BLaER1 (cell line): ENCODE results near the gene IFI44L.

Source experiments
- H3K27ac ChIP-seq: shearing (Covaris generic); formaldehyde crosslinking; 2 replicates; pipeline ENCODE4 v1.8.1; 2022
- H3K27me3 ChIP-seq: shearing (Covaris generic); formaldehyde crosslinking; 2 replicates; pipeline ENCODE4 v1.8.1; 2022
- H3K36me3 ChIP-seq: shearing (Covaris generic); formaldehyde crosslinking; 2 replicates; pipeline ENCODE4 v1.8.1; 2022
- H3K4me1 ChIP-seq: shearing (Covaris generic); formaldehyde crosslinking; 2 replicates; pipeline ENCODE4 v1.8.1; 2022
- H3K4me2 ChIP-seq: shearing (Covaris generic); formaldehyde crosslinking; 2 replicates; pipeline ENCODE4 v1.8.1; 2022
- H3K4me3 ChIP-seq: shearing (Covaris generic); formaldehyde crosslinking; 2 replicates; pipeline ENCODE4 v1.8.1; 2022
- H3K9ac ChIP-seq: shearing (Covaris generic); formaldehyde crosslinking; 2 replicates; pipeline ENCODE4 v1.8.1; 2022
- H3K9me3 ChIP-seq: shearing (Covaris generic); formaldehyde crosslinking; 2 replicates; pipeline ENCODE4 v1.8.1; 2022
- H4K20me1 ChIP-seq: shearing (Covaris generic); formaldehyde crosslinking; 2 replicates; pipeline ENCODE4 v1.8.1; 2022
- Cebpa-rat ChIP-seq: shearing (Covaris generic); IDR thresholded peaks from 2 replicates; pipeline ENCODE4 v1.8.1; 2022

Gene IFI44L

GRCh38 chr1:78663923-78664322 is 43.7 kb downstream of the IFI44L start:
- no peak for TF ChIP-seq Cebpa-rat
- no peaks in the 10 kb centered on the region for H3K36me3 ChIP-seq
- H4K20me1 ChIP-seq: no peaks in the 10 kb centered on the region
- no peak overlapping the region for H3K27ac ChIP-seq
- H3K9ac ChIP-seq: no peak overlapping the region
- H3K27me3 ChIP-seq: no peaks in the 10 kb centered on the region
- no peaks in the 10 kb centered on the region for H3K4me1 ChIP-seq
- H3K9me3 ChIP-seq: no peaks in the 10 kb centered on the region
- no peak overlapping the region for H3K4me2 ChIP-seq
- H3K4me3 ChIP-seq: no peak overlapping the region

GRCh38 chr1:78664763-78665162 is 44.5 kb downstream of the IFI44L start:
- H3K36me3 ChIP-seq: no peaks in the 10 kb centered on the region
- H3K9me3 ChIP-seq: no peaks in the 10 kb centered on the region
- no peak overlapping the region for H3K9ac ChIP-seq
- TF ChIP-seq Cebpa-rat: no peak
- no peaks in the 10 kb centered on the region for H4K20me1 ChIP-seq
- H3K4me3 ChIP-seq: no peak overlapping the region
- H3K27ac ChIP-seq: no peak overlapping the region
- no peaks in the 10 kb centered on the region for H3K27me3 ChIP-seq
- H3K4me2 ChIP-seq: no peak overlapping the region
- no peaks in the 10 kb centered on the region for H3K4me1 ChIP-seq

GRCh38 chr1:78665809-78666208 is 45.6 kb downstream of the IFI44L start:
- no peaks in the 10 kb centered on the region for H3K36me3 ChIP-seq
- H3K4me1 ChIP-seq: no peaks in the 10 kb centered on the region
- no peak overlapping the region for H3K9ac ChIP-seq
- H3K27ac ChIP-seq: no peak overlapping the region
- H3K9me3 ChIP-seq: no peaks in the 10 kb centered on the region
- H3K4me3 ChIP-seq: no peak overlapping the region
- no peaks in the 10 kb centered on the region for H4K20me1 ChIP-seq
- H3K27me3 ChIP-seq: no peaks in the 10 kb centered on the region
- no peak overlapping the region for H3K4me2 ChIP-seq
- no peak for TF ChIP-seq Cebpa-rat

- Histone ChIP-seq H3K4me3 (no peak overlapping the region), H4K20me1 (no peaks in the 10 kb centered on the region), H3K4me1 (no peaks in the 10 kb centered on the region), H3K27me3 (no peaks in the 10 kb centered on the region), H3K4me2 (no peak overlapping the region), H3K36me3 (no peaks in the 10 kb centered on the region), H3K9me3 (no peaks in the 10 kb centered on the region), H3K9ac (no peak overlapping the region), H3K27ac (no peak overlapping the region)
- no peak for TF ChIP-seq Cebpa-rat
Observed at GRCh38 chr1:78667939-78668338, 47.7 kb downstream of the IFI44L start.

GRCh38 chr1:78668427-78668826 is 48.2 kb downstream of the IFI44L start:
- no peaks in the 10 kb centered on the region for H3K4me1 ChIP-seq
- TF ChIP-seq Cebpa-rat: no peak
- H3K27me3 ChIP-seq: no peaks in the 10 kb centered on the region
- no peak overlapping the region for H3K9ac ChIP-seq
- H3K4me2 ChIP-seq: no peak overlapping the region
- H4K20me1 ChIP-seq: no peaks in the 10 kb centered on the region
- no peaks in the 10 kb centered on the region for H3K9me3 ChIP-seq
- no peak overlapping the region for H3K27ac ChIP-seq
- no peaks in the 10 kb centered on the region for H3K36me3 ChIP-seq
- no peak overlapping the region for H3K4me3 ChIP-seq

- no peaks in the 10 kb centered on the region for H3K36me3 ChIP-seq
- no peaks in the 10 kb centered on the region for H3K4me1 ChIP-seq
- H4K20me1 ChIP-seq: no peaks in the 10 kb centered on the region
- no peak overlapping the region for H3K4me2 ChIP-seq
- H3K27ac ChIP-seq: no peak overlapping the region
- H3K4me3 ChIP-seq: no peak overlapping the region
- no peaks in the 10 kb centered on the region for H3K27me3 ChIP-seq
- no peak for TF ChIP-seq Cebpa-rat
- no peaks in the 10 kb centered on the region for H3K9me3 ChIP-seq
- no peak overlapping the region for H3K9ac ChIP-seq
Observed at GRCh38 chr1:78672428-78672827, 52.2 kb downstream of the IFI44L start.

- H3K36me3 ChIP-seq: no peaks in the 10 kb centered on the region
- no peak overlapping the region for H3K4me3 ChIP-seq
Observed at GRCh38 chr1:78673120-78673519, 52.9 kb downstream of the IFI44L start.

GRCh38 chr1:78676347-78676982 is 56.2 kb downstream of the IFI44L start:
- TF ChIP-seq Cebpa-rat: no peak
- H3K36me3 ChIP-seq: no peaks in the 10 kb centered on the region

More at GRCh38 chr1:78673120-78673519, 52.9 kb downstream of the IFI44L start:
- Histone ChIP-seq H3K4me1 (no peaks in the 10 kb centered on the region), H3K27ac (no peak overlapping the region), H3K27me3 (no peaks in the 10 kb centered on the region), H3K9me3 (no peaks in the 10 kb centered on the region), H3K9ac (no peak overlapping the region), H3K4me2 (no peak overlapping the region), H4K20me1 (no peaks in the 10 kb centered on the region)
- TF ChIP-seq Cebpa-rat: no peak

GRCh38 chr1:78676993-78677392 is 56.7 kb downstream of the IFI44L start:
- Histone ChIP-seq H3K36me3 (no peaks in the 10 kb centered on the region), H3K4me1 (no peaks in the 10 kb centered on the region), H3K9me3 (no peaks in the 10 kb centered on the region), H3K27me3 (no peaks in the 10 kb centered on the region), H4K20me1 (no peaks in the 10 kb centered on the region), H3K4me3 (no peak overlapping the region), H3K27ac (no peak overlapping the region), H3K4me2 (no peak overlapping the region), H3K9ac (no peak overlapping the region)
- TF ChIP-seq Cebpa-rat: no peak

More at GRCh38 chr1:78676347-78676982, 56.2 kb downstream of the IFI44L start:
- Histone ChIP-seq H3K9me3 (no peaks in the 10 kb centered on the region), H3K27ac (no peak overlapping the region), H3K27me3 (no peaks in the 10 kb centered on the region), H3K9ac (no peak overlapping the region), H3K4me1 (no peaks in the 10 kb centered on the region), H4K20me1 (no peaks in the 10 kb centered on the region), H3K4me2 (no peak overlapping the region), H3K4me3 (no peak overlapping the region)

GRCh38 chr1:78677788-78678187 is 57.5 kb downstream of the IFI44L start:
- Histone ChIP-seq H3K9me3 (no peaks in the 10 kb centered on the region), H3K4me1 (no peaks in the 10 kb centered on the region), H3K27me3 (no peaks in the 10 kb centered on the region), H3K9ac (no peak overlapping the region), H3K36me3 (no peaks in the 10 kb centered on the region), H3K4me2 (no peak overlapping the region), H4K20me1 (no peaks in the 10 kb centered on the region), H3K27ac (no peak overlapping the region), H3K4me3 (no peak overlapping the region)
- no peak for TF ChIP-seq Cebpa-rat

GRCh38 chr1:78678324-78678723 is 58.1 kb downstream of the IFI44L start:
- H3K9me3 ChIP-seq: no peaks in the 10 kb centered on the region
- no peak overlapping the region for H3K27ac ChIP-seq
- H3K4me1 ChIP-seq: no peaks in the 10 kb centered on the region
- H3K4me2 ChIP-seq: no peak overlapping the region; the same call in 1 of the 2 replicates
- no peaks in the 10 kb centered on the region for H3K36me3 ChIP-seq
- TF ChIP-seq Cebpa-rat: no peak
- no peaks in the 10 kb centered on the region for H3K27me3 ChIP-seq
- H3K4me3 ChIP-seq: no peak overlapping the region
- no peak overlapping the region for H3K9ac ChIP-seq
- no peaks in the 10 kb centered on the region for H4K20me1 ChIP-seq
